Measurements from ENCODE around the gene CHKB.

Gene CHKB

GRCh38 chr22:50571264-50572175 is 11.1 kb downstream of the CHKB start:
- DNase-seq = no peak

- no peak for DNase-seq
Measured at GRCh38 chr22:50570861-50571260, 11.8 kb downstream of the CHKB start.

- DNase-seq = no peak
Measured at GRCh38 chr22:50569896-50570535, 12.6 kb downstream of the CHKB start.

- no peak for DNase-seq
Measured at GRCh38 chr22:50569041-50569459, 13.6 kb downstream of the CHKB start.

GRCh38 chr22:50568626-50569025 is 14.0 kb downstream of the CHKB start:
- DNase-seq = no peak

GRCh38 chr22:50567721-50568252 is 14.9 kb downstream of the CHKB start:
- DNase-seq = no peak

GRCh38 chr22:50564289-50564688 is 18.4 kb downstream of the CHKB start:
- DNase-seq = no peak

- DNase-seq = no peak
Measured at GRCh38 chr22:50563413-50564160, 19.1 kb downstream of the CHKB start.

- peak; percentile 98 for DNase-seq
Measured at GRCh38 chr22:50562523-50563412, 19.9 kb downstream of the CHKB start, which contains the start of gene SYCE3. TSS of gene SYCE3 (minus strand) at chr22:50562919. CDS start at chr22:50556405, 6,514 bp downstream.

GRCh38 chr22:50561401-50562358 is 21.0 kb downstream of the CHKB start:
- DNase-seq = no peak

GRCh38 chr22:50560034-50560433 is 22.6 kb downstream of the CHKB start:
- DNase-seq = no peak

- DNase-seq = no peak
Measured at GRCh38 chr22:50556703-50557102, 25.9 kb downstream of the CHKB start.

- DNase-seq = no peak
Measured at GRCh38 chr22:50553310-50553709, 29.3 kb downstream of the CHKB start.

- no peak for DNase-seq
Measured at GRCh38 chr22:50551160-50551752, 31.4 kb downstream of the CHKB start.

GRCh38 chr22:50550395-50550794 is 32.3 kb downstream of the CHKB start:
- no peak for DNase-seq

GRCh38 chr22:50548921-50549790 is 33.5 kb downstream of the CHKB start:
- DNase-seq = no peak

- DNase-seq = no peak
Measured at GRCh38 chr22:50548040-50548920, 34.4 kb downstream of the CHKB start.

GRCh38 chr22:50547263-50547985 is 35.2 kb downstream of the CHKB start:
- no peak for DNase-seq
